Stimulated activated CD4-positive, alpha-beta T cell treated with anti-CD3 and anti-CD28 coated beads, Interleukin-4, amount 100 ng/mL, for 1 hour (primary cell): Measurements from ENCODE around the gene KIR3DL1.
"Not testable (repeated sequence)": the region's sequence is repeated elsewhere in the genome, so short reads cannot be mapped to it uniquely, and the experiment has no call there.

Source experiments
- DNase-seq: peaks from one replicate; pipeline ENCODE4 v3.0.0-alpha.2; 2020

The KIR3DL1 gene

DNA sequence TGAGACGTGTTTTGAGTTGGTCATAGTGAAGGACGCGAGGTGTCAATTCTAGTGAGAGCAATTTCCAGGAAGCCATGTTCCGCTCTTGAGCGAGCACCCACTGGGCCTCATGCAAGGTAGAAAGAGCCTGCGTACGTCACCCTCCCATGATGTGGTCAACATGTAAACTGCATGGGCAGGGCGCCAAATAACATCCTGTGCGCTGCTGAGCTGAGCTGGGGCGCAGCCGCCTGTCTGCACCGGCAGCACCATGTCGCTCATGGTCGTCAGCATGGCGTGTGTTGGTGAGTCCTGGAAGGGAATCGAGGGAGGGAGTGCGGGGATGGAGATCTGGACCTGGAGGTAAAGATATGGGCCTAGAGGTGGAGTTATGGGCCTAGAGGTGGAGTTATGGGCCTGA is at the start of gene KIR3DL1:
TSS of gene KIR3DL1 (plus strand) at position 218 of the 400 bp plus-strand sequence.
- DNase-seq, result not testable (repeated sequence)

DNA sequence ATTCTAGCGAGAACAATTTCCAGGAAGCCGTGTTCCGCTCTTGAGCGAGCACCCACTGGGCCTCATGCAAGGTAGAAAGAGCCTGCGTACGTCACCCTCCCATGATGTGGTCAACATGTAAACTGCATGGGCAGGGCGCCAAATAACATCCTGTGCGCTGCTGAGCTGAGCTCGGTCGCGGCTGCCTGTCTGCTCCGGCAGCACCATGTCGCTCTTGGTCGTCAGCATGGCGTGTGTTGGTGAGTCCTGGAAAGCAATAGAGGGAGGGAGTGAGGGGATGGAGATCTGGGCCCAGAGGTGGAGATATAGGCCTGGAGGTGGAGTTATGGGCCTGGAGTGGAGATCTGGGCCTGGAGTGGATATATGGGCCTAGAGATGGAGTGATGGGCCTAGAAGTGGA is 46.6 kb upstream of the KIR3DL1 start, which contains the start of gene KIR2DL1:
TSS of gene KIR2DL1 (plus strand) at position 148 of the 400 bp plus-strand sequence. CDS start at position 206, 58 bp downstream.
- not testable (repeated sequence) for DNase-seq

DNA sequence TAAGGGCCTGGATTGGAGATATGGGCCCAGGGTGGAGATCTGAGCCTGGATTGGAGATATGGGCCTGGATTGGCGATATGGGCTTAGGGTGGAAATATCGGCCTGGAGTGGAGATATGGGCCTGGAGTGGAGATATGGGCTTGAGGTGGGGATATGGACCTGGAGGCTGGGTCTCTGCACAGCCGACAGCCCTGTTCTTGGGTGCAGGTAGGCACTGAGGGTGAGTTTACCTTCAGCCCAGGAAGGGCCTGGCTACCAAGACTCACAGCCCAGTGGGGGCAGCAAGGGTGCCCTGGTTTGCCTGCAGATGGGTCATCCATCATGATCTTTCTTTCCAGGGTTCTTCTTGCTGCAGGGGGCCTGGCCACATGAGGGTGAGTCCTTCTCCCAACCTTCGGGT is 45.8 kb upstream of the KIR3DL1 start:
- DNase-seq, result not testable (repeated sequence)

DNA sequence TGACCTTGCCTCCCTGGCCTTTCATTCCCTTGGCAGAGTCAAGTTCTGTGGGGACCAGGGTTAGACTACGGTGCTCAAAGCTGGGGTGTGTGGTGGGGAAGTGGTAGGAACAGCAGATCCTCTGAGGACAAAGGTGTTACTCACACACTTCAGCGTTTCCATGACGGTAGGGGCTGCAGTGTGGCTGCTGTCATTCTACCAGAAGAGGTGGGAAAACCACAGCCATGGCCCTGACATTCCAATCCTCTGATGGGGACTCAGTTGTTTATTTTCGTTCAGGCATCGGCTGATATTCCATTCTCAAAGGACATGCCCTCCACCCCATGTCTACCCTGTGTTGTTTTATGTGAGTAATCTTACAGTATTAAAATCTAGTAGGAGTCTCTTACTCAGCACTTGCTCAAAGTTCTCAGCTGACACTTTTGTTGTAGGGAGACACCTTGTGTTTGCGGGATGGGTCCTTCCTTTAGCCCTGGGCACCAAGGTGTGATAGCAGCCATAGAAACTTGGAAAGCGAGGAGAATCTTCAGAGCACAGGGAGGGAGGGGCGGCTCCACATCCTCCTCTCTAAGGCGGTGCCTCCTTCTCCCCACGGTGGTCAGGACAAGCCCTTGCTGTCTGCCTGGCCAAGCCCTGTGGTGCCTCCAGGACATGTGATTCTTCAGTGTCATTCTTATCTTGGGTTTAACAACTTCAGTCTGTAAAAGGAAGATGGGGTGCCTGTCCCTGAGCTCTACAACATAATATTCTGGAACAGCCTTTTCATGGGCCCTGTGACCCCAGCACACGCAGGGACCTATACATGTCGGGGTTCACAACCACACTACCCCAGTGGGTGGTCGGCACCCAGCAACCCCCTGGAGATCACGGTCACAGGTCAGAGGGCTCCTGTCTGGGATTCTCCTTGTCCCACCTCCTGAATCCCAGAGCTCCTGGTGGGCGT is 45.0 kb upstream of the KIR3DL1 start:
- not testable (repeated sequence) for DNase-seq

DNA sequence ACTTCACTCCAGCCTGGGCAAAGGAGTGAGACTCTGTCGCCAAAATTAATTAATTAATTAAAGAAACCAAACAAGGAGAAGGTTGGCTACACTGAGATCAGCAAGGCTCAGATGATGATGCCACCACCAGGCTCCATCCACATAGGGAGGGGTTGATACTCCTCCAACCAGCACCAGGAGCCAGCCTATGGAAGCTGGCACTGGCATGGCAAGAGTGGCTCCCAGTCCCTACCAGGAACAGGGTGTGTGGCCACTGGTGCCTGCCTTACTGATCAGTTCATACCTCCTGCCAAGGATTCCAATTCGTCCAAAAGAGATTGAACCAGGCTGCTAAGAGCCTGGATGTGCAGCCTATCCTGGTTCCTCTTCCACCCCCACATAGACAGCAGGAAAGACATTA is 43.6 kb upstream of the KIR3DL1 start:
- DNase-seq, result not testable (repeated sequence)

DNA sequence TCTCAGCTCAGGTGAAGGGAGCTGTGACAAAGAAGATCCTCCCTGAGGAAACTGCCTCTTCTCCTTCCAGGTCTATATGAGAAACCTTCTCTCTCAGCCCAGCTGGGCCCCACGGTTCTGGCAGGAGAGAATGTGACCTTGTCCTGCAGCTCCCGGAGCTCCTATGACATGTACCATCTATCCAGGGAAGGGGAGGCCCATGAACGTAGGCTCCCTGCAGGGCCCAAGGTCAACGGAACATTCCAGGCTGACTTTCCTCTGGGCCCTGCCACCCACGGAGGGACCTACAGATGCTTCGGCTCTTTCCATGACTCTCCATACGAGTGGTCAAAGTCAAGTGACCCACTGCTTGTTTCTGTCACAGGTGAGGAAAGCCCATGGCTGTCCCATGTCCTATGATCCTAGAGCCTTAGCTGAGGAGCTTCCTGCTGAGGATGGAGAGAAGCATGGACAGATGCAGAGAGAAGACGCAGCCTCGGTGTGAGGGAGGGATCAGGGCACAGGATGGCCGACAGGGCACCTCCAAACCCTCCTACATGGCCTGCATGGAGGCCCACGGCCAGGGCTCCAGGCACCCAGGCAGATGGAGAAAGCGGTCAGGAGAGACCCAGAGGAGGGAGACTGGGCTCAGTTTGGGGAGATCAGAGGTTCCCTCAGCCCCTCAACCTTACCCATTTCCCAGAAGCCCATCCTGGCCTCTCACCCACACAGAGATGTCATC is 41.0 kb upstream of the KIR3DL1 start:
- not testable (repeated sequence) for DNase-seq

DNA sequence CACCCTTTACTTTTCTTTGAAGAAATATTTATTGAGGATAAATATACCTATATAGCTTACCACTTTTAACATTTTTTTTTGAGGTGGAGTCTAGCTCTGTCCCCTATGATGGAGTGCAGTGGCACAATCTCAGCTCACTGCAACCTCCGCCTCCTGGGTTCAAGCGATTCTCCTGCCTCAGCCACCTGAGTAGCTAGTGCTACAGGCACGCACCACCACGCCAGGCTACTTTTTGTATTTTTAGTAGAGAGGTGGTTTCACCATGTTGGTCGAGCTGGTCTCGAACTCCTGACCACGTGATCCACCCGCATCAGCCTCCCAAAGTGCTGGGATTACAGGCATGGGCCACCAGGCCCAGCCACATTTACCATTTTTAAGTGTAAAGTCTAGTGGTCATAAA is 40.4 kb upstream of the KIR3DL1 start:
- DNase-seq, result not testable (repeated sequence)

DNA sequence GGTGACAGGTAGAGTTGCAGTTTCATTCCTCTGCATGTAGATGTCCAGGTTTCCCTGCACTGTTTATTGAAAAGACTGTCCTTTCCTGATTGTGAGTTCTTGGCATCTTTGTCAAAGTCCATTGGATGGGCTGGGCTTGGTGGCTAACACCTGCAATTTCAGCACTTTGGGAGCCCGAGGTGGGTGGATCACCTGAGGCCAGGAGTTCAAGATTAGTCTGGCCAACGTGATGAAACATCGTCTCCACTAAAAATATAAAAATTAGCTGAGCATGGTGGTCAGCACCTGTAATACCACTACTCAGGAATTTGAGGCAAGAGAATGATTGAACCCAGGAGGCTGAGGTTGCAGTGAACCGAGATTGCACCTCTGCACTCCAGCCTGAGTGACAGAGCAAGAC is 38.4 kb upstream of the KIR3DL1 start:
- DNase-seq, result not testable (repeated sequence)

DNA sequence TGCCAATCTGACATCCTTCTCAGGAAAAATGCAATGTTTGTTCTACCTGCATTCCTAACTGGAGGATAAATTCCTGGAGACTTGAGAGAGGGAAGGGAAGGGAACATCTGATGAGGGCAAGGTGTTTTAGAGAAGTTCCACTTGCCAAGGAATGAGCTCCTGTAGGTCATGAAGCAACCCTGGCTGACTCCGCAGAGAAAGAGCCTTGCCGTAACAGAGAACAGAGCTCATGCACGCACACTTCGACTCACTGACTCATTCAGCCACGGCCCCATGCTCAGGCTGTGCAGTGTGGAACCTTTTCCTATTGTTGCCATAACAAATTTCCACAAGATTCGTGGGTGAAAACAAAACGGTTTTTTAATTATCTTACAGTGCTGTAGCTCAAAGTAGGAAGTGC is 37.4 kb upstream of the KIR3DL1 start:
- DNase-seq, result not testable (repeated sequence)

DNA sequence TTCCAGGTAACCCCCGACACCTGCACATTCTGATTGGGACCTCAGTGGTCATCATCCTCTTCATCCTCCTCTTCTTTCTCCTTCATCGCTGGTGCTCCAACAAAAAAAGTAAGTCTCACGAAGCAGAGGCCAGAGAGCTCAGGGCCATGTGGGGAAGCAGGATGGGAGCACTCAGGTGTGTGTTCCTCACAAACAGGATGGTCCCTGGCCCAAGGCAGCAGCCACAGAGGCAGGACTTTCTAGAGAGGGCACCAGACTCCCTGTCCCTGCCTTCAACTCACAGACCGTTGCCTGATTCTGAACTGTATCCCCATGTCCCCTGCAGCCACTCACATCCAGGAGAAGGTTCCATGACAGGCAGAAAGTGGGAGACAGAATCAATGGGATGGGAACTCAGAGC is 33.4 kb upstream of the KIR3DL1 start:
- not testable (repeated sequence) for DNase-seq

DNA sequence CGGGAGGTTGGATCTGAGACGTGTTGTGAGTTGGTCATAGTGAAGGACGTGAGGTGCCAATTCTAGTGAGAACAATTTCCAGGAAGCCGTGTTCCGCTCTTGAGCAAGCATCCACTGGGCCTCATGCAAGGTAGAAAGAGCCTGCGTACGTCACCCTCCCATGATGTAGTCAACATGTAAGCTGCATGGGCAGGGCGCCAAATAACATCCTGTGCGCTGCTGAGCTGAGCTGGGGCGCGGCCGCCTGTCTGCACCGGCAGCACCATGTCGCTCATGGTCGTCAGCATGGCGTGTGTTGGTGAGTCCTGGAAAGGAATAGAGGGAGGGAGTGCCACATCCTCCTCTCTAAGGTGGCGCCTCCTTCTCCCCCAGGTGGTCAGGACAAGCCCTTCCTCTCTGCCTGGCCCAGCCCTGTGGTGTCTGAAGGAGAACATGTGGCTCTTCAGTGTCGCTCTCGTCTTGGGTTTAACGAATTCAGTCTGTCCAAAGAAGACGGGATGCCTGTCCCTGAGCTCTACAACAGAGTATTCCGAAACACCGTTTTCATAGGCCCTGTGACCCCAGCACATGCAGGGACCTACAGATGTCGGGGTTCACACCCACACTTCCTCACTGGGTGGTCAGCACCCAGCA is 30.1 kb upstream of the KIR3DL1 start:
- not testable (repeated sequence) for DNase-seq

DNA sequence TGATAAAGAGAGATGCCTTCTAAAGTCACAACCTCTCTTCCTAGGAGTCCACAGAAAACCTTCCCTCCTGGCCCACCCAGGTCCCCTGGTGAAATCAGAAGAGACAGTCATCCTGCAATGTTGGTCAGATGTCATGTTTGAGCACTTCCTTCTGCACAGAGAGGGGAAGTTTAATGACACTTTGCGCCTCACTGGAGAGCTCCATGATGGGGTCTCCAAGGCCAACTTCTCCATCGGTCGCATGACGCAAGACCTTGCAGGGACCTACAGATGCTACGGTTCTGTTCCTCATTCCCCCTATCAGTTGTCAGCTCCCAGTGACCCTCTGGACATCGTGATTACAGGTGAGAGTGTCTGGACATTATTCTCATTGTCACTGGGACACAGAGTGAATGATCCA is 28.1 kb upstream of the KIR3DL1 start:
- DNase-seq, result not testable (repeated sequence)

DNA sequence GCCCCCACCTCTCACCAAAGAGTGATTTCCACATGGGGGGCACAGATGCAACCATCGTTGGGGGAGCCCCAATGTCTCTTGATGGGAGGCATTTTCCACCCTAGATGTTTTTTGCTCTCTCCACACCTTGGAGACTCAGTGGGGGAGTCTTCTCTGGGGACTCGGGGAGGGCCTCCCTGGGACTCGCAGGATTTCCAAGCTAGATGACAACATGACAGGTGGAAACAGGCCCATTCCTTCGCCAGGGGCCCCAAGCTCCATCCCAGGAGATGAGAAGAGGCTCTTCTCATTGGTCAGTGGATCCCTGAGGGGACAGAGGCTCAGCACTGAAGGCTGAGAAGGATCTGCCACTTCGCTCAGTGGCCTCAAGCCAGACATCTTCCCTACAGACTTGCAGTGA is 25.6 kb upstream of the KIR3DL1 start:
- no peak for DNase-seq

DNA sequence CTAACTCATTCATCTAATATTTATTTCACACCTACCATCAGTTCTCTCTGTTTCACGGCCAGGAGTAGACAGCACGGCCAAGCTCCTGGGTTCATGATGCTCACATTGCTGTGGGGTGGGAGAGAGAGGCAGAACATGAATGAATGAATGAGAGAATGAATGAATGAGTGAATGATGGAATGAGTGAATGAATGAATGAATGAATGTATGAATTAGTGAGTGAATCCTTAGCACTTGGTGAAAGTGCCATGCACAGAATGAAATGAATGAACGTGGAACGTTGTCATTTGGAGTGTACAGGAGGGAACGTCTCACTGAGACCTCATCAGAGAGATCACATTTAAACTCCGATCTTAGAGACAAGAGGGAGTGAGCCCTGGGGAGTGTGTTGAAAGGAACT is 24.8 kb upstream of the KIR3DL1 start:
- DNase-seq, result no peak

DNA sequence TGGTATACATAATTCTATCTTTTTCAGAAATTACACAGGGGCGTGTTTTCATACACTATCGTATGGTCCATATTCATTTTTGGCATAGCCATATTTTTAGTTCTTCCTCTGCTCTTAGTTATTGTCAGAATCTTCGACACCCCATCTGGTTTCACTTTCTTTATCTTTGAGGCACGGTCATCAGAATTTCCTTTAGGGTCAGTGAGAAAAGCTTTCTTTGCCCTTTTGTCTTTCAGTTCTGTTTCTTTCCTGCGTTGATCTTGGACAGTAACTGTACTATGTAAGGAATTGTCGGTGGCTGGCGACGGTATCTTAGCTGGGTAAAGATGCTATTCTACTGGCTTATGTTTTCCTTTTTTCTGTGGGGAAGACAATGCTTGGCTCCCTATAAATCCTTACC is 23.5 kb upstream of the KIR3DL1 start:
- DNase-seq, result no peak

DNA sequence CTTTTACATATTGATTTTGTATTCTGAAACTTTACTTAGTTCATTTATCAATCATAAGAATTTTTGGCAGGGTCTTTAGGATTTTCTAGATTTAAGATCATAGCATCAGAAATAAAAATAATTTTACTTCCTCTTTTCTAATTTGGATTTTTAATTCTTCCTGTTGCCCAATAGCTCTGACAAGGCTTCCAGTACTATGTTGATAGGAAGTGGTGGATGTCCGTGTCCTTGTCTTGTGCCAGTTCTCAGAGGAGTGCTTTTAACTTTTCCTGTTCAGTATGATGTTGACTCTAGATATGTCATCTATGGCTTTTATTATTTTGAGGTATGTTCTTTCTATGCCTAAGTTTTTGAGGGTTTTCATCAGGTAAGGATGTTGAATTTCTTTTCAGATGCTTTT is 20.5 kb upstream of the KIR3DL1 start:
- no peak for DNase-seq

DNA sequence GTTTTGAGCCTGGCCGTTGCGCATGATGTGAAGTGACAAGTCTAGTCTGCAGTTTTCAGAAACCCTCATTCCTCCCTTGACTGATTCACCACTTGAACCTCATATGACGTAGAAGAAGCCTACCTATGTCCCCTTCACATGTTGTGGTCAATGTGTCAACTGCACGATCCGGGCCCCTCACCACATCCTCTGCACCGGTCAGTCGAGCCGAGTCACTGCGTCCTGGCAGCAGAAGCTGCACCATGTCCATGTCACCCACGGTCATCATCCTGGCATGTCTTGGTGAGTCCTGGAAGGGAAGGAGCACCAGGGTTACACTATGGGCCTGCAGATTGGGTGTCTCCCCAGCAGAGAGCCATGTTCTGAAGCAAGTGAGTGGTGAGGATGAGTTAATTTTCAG is 12.9 kb upstream of the KIR3DL1 start, which contains the start of gene KIR2DL4:
TSS of gene KIR2DL4 (plus strand) at position 201 of the 400 bp plus-strand sequence. CDS start at position 243, 42 bp downstream.
- DNase-seq, result no peak

DNA sequence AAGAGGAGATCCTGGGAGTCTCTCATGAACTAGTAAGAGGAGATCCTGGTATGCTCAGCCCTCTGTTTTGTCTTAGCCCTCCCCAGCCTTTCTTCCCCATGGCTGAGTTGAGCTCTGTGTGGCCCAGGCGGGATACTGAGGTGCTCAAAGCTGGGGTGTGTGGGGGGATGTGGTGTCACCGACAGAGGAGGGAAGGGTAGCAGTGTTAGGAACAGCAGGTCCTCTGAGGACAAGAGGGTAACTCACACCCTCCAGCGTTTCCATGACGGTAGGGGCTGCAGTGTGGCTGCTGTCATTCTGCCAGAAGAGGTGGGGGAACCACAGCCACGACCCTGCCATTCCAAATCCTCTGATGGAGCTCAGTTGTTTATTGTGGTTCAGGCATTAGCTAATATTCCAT is 12.2 kb upstream of the KIR3DL1 start:
- DNase-seq, result no peak

DNA sequence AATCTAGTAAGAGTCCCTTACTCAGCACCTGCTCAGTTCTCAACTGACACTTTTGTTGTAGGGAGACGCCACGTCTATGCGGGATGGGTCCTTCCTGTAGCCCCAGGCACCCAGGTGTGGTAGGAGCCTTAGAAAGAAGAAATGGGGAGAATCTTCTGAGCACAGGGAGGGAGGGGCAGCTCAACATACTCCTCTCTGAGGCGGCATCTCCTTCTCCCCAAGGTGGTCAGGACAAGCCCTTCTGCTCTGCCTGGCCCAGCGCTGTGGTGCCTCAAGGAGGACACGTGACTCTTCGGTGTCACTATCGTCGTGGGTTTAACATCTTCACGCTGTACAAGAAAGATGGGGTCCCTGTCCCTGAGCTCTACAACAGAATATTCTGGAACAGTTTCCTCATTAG is 11.7 kb upstream of the KIR3DL1 start:
- no peak for DNase-seq

DNA sequence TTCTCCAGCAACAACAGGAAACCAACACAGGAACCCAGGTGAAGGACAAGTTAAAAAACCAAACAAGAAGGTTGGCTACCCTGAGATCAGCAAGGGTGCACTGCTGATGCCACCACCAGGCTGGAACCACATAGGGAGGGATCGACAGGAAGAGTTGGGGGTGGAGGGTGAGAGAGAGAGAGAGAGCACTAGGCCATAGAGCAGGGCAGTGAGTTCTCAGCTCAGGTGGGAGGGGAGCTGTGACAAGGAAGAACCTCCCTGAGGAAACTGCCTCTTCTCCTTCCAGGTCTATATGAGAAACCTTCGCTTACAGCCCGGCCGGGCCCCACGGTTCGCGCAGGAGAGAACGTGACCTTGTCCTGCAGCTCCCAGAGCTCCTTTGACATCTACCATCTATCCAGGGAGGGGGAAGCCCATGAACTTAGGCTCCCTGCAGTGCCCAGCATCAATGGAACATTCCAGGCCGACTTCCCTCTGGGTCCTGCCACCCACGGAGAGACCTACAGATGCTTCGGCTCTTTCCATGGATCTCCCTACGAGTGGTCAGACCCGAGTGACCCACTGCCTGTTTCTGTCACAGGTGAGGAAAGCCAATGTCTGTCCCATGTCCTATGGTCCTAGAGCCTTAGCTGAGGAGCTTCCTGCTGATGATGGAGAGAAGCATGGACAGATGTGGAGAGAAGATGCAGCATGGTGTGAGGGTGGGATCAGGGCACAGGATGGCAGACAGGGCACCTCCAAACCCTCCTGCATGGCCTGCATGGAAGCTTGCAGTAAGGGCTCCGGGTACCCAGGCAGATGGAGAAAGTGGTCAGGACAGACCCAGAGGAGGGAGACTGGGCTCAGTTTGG is 10.4 kb upstream of the KIR3DL1 start:
- DNase-seq, result no peak

DNA sequence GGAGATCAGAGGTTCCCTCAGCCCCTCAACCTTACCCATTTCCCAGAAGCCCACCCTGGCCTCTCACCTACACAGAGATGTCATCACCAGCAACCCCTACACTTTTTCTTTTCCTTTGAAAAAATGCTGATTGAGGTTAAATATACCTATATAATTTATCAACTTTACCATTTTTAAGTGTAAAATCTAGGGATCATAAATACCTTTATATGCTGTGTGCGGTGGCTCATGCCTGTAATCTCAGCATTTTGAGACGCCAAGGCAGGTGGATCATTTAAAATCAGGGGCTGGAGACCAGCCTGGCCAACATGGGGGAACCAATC is 9.8 kb upstream of the KIR3DL1 start:
- no peak for DNase-seq

DNA sequence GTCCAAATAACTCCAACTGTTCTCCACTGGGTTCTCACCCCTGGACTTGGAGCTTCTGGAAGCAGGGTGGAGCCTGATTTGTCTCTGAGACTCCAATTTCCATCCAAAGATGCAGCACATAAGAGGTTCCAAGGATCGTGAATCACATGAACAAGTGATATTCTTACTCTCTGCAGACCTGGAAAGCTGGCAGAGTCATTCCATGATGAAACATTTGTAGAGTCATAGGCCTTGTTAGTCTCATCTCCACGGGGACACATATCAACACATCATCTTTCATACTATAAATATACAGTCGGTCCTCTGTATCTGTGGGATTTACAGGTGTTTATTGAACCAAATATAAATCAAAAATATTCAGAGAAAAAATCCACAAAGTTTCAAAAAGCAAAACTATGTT is 1.7 kb upstream of the KIR3DL1 start:
- DNase-seq, result not testable (repeated sequence)
